GM23248 (cell line): ENCODE data around the gene PLA2R1.

Experiments
- EZH2 ChIP-seq: fragments of 200-600 bp; sonication (generic); IDR thresholded peaks from 2 replicates; pipeline ENCODE4 v1.6.1; 2018; ENCODE audit warnings: antibody characterized with exemption, mild to moderate bottlenecking; ENCODE audit not compliant: insufficient read depth, poor library complexity, severe bottlenecking
- EZH2phosphoT487 ChIP-seq: fragments of 200-600 bp; sonication (generic); IDR thresholded peaks from 2 replicates; pipeline ENCODE4 v1.6.1; 2018; ENCODE audit warnings: antibody characterized with exemption, moderate library complexity, mild to moderate bottlenecking, low read depth; ENCODE audit not compliant: insufficient read depth

DNA sequence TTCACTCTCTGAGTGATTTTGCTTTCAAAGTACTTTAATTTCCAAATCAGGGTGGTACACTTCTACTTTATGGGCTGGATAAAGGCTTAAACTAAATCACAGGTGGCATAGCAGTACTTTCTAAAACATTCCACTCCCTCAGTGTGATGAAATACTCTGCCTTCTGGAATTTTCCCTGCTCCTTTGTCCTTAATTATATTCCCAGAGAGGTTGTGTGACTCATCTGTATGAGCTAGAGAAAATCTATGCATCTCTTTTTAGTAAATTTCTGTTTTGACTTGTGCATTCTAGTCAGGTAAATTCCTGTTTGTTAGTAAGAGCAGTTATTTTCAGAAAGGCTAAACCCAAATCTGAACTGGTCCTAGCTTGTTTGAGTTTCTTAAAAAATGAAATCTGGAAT, 29.0 kb upstream of the PLA2R1 start:
- TF ChIP-seq EZH2 (no peak), EZH2phosphoT487 (no peak)
